HCEC 1CT (cell line): ENCODE results near the gene TEKT4.
"Not testable (repeated sequence)": the region's sequence is repeated elsewhere in the genome, so short reads cannot be mapped to it uniquely, and the experiment has no call there.

Experiments used
- DNase-seq: peaks from one replicate; pipeline ENCODE4 v3.0.0-alpha.2; 2017

Gene TEKT4

DNA sequence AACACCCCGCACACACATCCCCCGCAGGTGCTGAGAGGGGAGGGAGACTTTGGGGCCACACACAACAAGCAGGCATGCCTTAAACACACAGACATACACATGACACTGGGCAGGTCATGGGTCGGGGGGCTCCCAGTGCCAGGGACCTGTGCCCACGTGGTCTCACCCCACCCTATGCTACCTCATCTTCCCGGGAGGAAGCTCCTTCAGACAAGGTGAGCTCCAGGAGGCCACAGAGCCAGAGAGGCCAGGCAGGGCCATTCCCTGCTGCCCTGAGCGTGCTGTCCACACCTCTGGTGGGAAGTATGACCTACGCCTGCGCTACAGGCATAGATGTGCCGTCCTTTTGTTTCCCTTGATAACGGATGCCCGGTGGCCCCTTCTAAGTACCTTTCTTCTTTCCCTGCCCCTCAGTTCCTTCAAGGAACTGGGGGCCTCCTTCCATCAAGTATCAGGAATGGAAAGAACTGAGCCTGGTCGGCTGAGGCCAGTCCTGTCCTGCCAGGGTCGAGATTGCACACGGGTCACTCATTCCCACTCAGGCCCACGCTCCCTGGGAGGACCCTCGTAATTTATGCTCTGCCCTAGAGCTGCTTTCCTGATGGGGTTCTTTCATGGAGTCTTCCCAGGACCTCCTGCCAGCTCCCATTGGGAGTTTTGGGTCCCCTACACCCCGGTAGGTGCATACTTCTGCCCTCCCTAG lies 4.7 kb downstream of the TEKT4 start:
- no peak for DNase-seq

DNA sequence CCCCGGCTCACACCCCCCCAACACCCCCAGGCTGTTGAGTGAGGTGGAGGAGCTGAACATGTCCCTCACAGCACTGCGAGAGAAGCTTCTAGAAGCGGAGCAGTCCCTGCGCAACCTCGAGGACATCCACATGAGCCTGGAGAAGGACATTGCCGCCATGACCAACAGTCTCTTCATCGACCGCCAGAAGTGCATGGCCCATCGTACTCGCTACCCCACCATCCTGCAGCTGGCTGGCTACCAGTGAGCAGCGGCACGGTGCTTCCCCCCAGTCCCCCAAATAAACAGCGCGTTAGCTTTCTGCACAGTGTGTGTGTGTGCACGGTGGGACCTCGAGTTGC lies 5.3 kb downstream of the TEKT4 start:
- no peak for DNase-seq

DNA sequence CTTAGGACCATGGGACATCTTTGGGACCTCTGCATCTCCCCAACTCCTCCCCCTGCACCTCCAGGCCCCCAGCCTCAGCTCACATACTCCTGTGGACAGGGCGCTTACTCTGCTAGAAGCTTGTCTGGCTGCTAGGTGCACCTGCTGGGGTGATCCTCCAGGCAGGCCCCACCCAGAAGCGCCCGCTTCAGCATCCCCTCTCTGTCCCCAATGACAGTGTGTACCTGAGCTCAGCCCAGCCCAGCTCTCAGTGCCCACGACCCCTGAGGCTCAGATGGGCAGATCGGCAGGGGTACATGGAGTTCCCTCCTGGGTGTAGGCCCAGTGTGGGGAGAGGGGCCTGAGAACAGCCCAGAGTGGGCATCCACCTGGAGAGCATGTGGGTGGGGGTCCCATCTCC lies 5.9 kb downstream of the TEKT4 start:
- no peak for DNase-seq

DNA sequence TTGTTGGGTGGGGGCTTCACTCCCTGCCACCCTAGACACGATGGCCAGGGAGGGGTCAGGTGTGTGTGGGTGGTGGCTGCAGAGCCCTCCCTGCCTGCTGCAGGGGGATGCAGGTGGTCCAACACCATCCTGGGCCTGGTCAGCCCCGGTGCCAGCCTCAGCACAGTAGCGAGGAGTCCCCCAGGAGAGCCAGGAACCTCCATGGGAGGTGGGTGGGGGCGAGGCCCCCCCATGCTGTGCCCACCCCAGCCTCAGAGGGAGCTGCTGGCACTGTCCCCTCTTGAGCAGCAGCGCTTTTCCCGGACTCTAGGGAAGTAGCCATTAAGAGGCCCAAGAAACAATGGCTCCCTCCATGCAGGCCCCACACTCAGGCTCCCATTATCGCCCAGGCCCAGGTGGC lies 7.3 kb downstream of the TEKT4 start:
- not testable (repeated sequence) for DNase-seq

DNA sequence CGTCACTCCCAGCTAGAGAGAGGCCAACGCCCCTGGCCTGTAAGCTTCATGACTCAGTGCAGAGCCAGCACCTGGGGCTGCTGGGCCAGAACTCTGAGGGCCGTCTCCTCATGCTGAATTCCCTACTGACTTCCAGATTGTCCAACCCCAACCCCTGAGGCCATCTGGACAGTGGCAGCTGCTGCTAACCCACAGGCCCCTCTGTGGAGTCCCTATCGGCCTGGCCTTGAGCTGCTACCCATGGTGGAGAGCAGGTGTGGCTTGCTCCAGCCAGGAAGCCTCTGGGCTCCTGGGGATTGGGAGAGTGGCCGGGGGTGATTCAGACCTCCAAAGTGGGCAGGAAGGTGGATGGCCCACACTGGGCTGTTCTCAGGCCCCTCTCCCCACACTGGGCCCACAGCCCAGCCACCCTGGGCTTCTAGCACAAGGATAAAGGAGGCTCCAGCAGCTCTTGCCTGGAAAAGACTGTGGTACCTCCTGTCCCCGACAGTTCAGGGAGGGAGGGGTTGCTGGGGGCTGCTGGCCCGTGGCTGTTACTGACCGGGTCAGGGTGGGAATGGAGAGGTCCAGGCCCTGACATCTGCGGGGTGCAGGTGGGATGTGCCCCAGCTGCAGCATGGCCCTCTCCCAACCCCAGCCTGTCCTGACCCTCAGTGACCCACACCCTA lies 8.2 kb downstream of the TEKT4 start:
- no peak for DNase-seq

DNA sequence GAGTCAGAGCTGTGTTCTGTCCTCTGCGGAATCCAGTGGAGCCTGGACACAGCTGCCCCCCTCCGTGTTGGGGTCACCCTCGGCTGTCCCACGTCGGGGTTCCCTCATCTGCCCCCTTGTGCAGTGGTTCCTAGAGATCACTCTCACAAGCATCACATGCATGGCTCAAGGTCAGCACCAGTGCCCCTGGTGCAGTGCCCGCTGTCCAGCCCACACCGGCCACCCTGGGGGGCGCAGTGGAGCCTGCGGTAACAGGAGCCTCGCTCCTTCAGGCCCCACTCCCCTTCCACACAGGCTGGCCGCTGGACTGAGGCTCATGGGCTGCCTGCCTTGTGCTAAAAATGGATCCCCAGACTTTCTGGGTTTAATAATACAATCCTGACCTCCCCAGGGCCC lies 8.8 kb downstream of the TEKT4 start:
- DNase-seq = no peak

DNA sequence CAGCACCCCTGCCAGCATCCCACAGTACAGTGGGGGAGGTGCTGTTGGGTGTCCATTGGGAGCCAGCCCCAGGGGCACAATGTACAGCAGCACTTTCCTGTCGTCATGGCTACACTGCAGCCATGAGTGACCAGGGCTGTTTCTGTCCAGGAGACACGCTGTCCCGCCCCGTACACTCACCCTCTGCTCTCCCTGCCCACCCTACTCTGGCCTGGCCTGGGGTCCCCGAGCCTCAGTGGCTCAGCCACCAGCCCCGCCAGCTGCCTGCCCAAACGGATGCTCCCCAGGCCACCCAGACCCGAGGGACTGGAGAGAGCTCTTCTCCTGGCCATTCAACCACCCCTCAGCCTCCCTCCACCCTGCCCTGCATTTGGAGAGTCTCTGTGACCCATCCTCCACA lies 9.3 kb downstream of the TEKT4 start:
- no peak for DNase-seq

DNA sequence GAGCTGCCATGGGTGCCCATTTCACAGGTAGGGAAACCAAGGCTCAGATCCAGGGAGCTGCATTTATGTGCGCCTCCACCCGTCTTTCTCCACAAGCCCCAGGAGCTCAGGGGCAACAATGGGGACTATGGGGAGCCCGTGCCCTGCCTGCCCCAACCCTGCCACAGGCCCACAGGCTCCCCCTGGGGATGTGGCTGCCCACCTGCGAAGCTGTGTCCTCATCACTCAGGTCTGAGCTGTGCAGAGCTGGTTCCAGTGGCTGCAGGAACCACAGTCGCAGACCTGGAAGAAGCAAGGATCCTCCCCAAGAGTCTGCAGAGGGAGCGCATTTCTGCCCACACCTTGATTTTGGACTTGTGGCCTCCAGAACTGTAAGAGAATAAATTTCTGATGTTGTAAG lies 9.8 kb downstream of the TEKT4 start:
- DNase-seq = no peak

DNA sequence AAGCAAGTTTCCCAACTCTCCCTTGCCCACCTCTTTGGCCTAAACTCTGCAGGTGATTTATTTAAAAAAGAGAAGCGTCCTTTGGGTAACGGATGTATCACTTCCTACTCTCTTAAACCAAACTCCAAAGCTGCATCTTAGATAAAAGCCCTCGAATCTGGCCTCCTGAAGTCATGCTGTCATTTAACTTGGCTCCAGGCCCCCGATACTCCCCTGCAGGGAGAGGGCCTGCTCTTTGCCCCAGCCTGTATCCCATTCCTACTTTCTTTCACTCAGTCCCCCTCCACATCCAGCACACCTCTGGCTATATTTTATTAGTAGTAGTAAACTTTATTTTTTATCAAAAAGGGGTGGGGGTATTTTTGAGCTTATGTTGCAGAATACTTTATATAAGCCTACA lies 19.0 kb downstream of the TEKT4 start:
- DNase-seq = no peak

DNA sequence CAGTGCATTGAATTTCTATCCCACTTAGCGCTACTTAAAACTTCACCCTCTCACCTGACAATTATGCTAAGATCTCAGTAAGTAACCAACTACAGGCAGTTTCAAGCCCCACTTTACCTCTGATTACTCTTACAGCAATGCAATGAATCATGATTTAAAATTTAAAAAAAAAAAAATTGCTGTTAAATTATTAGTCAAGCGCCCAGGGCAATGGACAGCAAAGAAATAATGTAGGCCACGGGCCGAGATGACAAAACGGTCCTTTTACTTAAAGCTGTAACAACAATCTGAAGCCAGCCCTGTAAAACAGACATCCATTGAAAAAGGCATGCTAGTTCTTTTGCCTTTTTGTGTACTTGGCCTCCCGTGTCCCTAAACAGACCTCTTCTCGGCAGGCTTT lies 24.0 kb downstream of the TEKT4 start:
- DNase-seq = not testable (repeated sequence)

DNA sequence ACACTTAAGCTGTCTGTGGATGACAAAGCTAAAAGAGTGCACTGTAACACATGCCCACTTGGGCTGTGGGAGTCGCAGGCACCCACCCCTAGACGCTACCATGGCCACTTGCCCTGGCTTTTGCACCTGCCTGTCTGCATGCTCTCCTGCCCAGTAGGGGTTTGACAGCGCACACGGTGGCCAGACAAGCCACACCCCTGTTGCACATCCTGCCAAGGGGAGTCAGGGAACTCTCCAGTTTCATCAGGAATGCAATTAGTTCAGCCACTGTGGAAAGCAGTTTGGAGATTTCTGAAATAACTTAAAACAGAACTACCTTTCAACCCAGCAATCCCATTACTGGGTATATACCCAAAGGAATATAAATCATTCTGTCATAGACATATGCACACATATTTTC lies 35.7 kb downstream of the TEKT4 start:
- not testable (repeated sequence) for DNase-seq

DNA sequence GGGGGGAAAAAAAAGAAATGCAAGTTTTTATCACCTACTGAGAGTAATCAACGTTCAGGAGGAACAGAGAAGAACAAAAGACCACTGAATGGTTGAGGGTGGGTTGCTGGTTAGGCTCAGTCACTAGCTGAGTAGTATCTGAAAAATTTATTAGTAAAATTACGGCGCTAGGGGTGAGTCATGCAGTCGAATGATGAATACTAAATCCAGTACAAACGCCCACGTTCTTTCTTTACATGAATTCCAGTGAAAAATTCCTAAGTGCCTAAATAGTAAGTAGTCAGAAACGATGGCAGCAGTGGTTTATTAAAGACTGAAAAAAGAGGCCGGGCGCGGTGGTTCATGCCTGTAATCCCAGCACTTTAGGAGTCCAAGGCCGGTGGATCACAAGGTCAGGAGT lies 52.0 kb downstream of the TEKT4 start:
- DNase-seq = peak; percentile 68

DNA sequence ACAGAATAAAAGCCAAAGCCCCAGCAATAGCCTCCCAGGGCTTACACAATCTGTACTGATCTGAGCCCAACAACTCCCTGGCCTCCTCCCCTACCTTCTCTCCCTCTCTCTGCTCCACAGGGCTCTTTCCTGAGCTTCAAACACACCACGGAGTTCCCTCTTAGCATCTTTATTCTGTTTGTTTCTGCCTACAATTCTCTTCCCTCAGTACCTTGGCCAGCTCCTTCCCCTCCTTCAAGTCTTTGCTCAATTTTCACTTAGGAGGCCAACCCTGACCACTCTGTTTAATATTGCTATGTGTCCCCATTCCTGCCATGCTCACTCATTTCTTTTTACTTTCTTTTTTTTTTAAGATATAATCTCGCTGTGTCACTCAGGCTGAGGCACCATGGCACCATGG lies 53.8 kb downstream of the TEKT4 start:
- DNase-seq = not testable (repeated sequence)
